Ovary (tissue), 3 donors: ENCODE measurements around the gene SESTD1.
"Not testable (repeated sequence)": the region's sequence is repeated elsewhere in the genome, so short reads cannot be mapped to it uniquely, and the experiment has no call there.

Experiments used
- EP300 ChIP-seq: sonication (generic); formaldehyde crosslinking; IDR thresholded peaks from one replicate; pipeline ENCODE4 v1.6.1; 2017; ENCODE audit warnings: antibody characterized with exemption
- POLR2A ChIP-seq: fragments of 450-650 bp; IDR thresholded peaks from one replicate; pipeline ENCODE4 v1.6.1; 2017; ENCODE audit warnings: antibody characterized with exemption, mild to moderate bottlenecking, moderate library complexity
- TF ChIP-seq, protein P1 (sequence below), 3 donors: fragments of 450-650 bp in 2 of 3; fragments of 200-600 bp in 1 of 3; IDR thresholded peaks; one replicate each; pipeline versions ENCODE4 v1.5.1 to v1.8.0; 2016 to 2022; ENCODE audit warnings: antibody characterized with exemption in 3 of 3, mild to moderate bottlenecking in 1 of 3
- donor health status: DM: no; HTN: no; CAD: no.

DNA sequence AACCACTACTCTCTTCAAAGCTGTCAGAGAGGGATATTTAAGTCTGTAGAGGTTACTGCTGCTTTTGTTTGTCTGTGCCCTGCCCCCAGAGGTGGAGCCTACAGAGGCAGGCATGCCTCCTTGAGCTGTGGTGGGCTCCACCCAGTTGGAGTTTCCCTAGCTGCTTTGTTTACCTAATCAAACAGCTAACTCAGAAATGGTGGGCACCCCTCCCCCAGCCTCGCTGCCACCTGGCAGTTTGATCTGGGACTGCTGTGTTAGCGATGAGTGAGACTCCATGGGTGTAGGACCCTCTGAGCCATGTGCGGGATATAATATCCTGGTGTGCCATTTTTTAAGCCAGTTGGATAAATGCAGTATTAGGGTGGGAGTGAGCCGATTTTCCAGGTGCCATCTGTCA, 171.7 kb downstream of the SESTD1 start:
- TF ChIP-seq, protein P1, sequence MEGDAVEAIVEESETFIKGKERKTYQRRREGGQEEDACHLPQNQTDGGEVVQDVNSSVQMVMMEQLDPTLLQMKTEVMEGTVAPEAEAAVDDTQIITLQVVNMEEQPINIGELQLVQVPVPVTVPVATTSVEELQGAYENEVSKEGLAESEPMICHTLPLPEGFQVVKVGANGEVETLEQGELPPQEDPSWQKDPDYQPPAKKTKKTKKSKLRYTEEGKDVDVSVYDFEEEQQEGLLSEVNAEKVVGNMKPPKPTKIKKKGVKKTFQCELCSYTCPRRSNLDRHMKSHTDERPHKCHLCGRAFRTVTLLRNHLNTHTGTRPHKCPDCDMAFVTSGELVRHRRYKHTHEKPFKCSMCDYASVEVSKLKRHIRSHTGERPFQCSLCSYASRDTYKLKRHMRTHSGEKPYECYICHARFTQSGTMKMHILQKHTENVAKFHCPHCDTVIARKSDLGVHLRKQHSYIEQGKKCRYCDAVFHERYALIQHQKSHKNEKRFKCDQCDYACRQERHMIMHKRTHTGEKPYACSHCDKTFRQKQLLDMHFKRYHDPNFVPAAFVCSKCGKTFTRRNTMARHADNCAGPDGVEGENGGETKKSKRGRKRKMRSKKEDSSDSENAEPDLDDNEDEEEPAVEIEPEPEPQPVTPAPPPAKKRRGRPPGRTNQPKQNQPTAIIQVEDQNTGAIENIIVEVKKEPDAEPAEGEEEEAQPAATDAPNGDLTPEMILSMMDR (IDR thresholded peaks at IDR 0.05): not testable (repeated sequence)
- not testable (repeated sequence) for TF ChIP-seq EP300, POLR2A
